ENCODE measurements around the gene NTRK1.

NTRK1 gene

GRCh38 chr1:156858959-156859522 is 1.6 kb upstream of the NTRK1 start, which contains the start of gene INSRR:
TSS of gene INSRR (minus strand) at chr1:156859117. CDS start at chr1:156858621, 496 bp downstream.
- no peak for DNase-seq

GRCh38 chr1:156859523-156860112 is 1.0 kb upstream of the NTRK1 start:
- no peak for DNase-seq

- DNase-seq, result peak; percentile 49
Measured at GRCh38 chr1:156860113-156860627, 495 bp upstream of the NTRK1 start.

GRCh38 chr1:156862584-156862983 is 1.9 kb downstream of the NTRK1 start:
- no peak for DNase-seq

GRCh38 chr1:156862997-156863599 is 2.4 kb downstream of the NTRK1 start:
- DNase-seq, result peak; percentile 84

GRCh38 chr1:156863631-156864030 is 3.0 kb downstream of the NTRK1 start:
- peak; percentile 49 for DNase-seq

GRCh38 chr1:156864796-156865195 is 4.1 kb downstream of the NTRK1 start:
- peak; percentile 36 for DNase-seq

GRCh38 chr1:156865258-156865657 is 4.6 kb downstream of the NTRK1 start:
- DNase-seq, result no peak

- DNase-seq, result no peak
Measured at GRCh38 chr1:156865865-156866248, 5.2 kb downstream of the NTRK1 start.

- no peak for DNase-seq
Measured at GRCh38 chr1:156866249-156866909, 5.7 kb downstream of the NTRK1 start.

GRCh38 chr1:156868341-156868740 is 7.7 kb downstream of the NTRK1 start:
- DNase-seq, result no peak

- DNase-seq, result no peak
Measured at GRCh38 chr1:156869455-156869854, 8.8 kb downstream of the NTRK1 start.

- no peak for DNase-seq
Measured at GRCh38 chr1:156873659-156874058, 13.0 kb downstream of the NTRK1 start.

GRCh38 chr1:156874142-156874541 is 13.5 kb downstream of the NTRK1 start:
- DNase-seq, result no peak

- DNase-seq, result no peak
Measured at GRCh38 chr1:156874572-156875340, 14.1 kb downstream of the NTRK1 start.

GRCh38 chr1:156875341-156875615 is 14.6 kb downstream of the NTRK1 start:
- DNase-seq, result no peak

GRCh38 chr1:156876281-156876680 is 15.6 kb downstream of the NTRK1 start:
- no peak for DNase-seq

GRCh38 chr1:156877433-156878170 is 16.9 kb downstream of the NTRK1 start:
- DNase-seq, result peak; percentile 88

GRCh38 chr1:156879876-156880275 is 19.2 kb downstream of the NTRK1 start:
- DNase-seq, result no peak

- no peak for DNase-seq
Measured at GRCh38 chr1:156880473-156880872, 19.8 kb downstream of the NTRK1 start.

GRCh38 chr1:156881101-156881500 is 20.4 kb downstream of the NTRK1 start:
- DNase-seq, result no peak

GRCh38 chr1:156881663-156882062 is 21.0 kb downstream of the NTRK1 start:
- DNase-seq, result no peak

- peak; percentile 36 for DNase-seq
Measured at GRCh38 chr1:156882543-156882942, 21.9 kb downstream of the NTRK1 start.
